Stimulated activated CD4-positive, alpha-beta T cell treated with anti-CD3 and anti-CD28 coated beads, TNF-alpha, amount 100 ng/mL, for 48 hours (primary cell): ENCODE measurements around the gene ALK.

Experiments used
- DNase-seq, 3 donors: peaks; one replicate each; pipeline ENCODE4 v3.0.0-alpha.2; 2020; ENCODE audit warnings: low read depth in 3 of 3

ALK gene

DNA sequence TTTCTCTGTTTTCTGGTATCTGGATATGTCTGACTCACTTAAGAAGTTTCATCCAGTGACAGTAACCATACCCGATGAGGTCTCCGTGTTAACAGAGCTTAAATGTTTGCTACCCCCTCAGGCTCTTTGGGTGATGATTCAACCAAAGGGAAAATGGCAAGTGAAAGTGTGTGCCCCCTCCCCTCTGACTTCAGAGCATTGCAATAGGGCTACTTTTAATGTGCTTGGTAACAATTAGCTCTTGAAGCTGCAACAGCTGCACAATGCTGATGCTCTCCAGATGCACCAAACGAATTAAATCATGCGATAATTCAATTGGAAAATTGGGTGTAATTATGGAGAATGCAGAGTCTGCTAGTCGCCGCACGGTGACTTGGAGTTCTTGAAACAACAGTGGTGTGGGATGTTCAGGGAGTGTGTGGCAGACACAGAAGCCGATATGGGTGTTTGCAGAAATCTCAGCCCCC is 270.7 kb downstream of the ALK start:
- no peak for DNase-seq

DNA sequence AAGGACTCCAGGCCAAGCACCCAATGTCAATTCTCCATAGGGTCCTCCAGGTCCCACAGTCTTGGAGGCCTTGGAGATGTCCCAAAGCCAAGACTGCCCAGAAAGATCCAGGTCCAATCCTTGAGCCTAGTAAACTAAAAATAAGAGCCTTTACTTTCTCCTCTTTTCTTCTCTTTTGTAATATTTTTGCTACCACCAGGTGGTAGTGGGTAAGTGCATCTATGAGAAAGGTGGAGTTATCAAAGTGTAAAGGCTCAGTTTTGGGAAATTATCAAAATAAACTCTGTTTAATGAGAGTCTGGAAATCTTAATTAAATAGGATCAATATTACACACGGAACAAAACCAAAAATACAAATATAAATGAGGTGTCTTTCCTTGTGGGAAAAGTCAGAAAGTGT is 276.4 kb downstream of the ALK start:
- no peak for DNase-seq

DNA sequence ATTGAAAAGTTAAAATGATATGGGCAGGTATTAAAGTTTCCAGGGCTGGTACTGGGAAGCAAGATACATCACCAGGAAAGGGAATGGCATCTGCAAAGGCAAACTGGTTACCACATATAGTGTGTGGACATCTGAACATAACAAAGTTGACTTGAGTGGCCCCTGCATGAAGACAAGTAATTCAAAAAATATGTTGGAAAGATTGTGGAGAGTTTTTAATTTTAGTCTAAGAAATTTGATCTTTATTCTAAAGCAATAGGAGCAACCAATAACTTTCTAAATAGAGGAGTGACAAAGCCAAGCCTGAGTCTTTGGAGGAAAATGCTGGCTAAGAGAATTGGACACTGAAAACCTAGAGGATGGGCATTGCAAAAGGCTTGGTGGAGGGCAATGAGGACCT is 278.2 kb downstream of the ALK start:
- no peak for DNase-seq

DNA sequence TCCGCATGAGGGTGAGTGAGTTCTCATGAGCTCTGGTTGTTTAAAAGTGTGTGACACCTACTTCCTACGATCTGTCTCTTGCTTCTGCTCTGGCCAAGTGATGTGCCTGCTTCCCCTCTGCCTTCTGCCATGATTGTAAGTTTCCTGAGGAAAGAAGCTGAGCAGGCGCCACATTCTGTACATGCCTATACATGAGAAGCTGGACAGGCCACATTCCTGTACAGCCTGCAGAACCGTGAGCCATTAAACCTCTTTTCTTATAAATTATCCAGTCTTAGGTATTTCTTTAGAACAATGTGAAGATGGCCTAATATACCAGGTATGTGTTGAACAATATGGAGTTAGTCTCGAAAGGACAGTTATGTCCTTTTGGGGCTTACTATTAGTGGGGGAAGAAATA is 281.0 kb downstream of the ALK start:
- no peak for DNase-seq

DNA sequence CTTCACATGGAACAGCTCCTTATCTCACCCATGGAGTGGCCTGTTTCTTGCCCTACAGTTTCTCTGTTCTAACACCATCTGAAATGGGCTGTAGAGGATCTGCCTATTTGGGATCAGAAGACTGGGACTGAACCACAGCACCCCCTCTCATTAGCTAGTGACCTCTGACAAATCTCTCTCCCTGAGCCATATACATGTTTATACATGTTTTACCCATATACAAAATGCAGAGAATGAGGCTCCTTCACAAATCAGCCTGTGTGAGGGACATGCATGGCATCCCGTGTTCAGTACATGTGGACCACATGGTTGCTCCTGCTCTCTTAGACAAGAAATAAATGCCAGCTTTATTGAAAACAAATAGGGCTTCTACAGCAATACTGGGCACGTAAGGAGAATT is 282.7 kb downstream of the ALK start:
- no peak for DNase-seq

DNA sequence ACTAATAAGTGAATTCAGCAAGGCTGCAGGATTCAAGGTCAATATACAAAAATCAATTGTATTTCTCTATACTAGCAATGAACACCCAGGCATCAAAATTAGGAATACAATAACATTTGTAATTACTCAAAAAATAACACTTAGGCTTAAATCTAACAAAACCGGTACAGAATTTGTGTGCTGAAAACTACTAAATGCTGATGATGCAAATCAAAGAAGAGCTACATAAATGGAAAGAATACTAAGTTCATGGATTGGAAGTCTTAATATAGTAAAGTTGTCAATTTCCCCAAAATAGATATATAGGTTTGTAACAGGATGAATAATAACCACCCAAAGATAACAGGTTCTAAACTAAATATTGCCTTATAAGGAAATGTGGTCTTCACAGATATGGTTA is 286.5 kb downstream of the ALK start:
- no peak for DNase-seq

DNA sequence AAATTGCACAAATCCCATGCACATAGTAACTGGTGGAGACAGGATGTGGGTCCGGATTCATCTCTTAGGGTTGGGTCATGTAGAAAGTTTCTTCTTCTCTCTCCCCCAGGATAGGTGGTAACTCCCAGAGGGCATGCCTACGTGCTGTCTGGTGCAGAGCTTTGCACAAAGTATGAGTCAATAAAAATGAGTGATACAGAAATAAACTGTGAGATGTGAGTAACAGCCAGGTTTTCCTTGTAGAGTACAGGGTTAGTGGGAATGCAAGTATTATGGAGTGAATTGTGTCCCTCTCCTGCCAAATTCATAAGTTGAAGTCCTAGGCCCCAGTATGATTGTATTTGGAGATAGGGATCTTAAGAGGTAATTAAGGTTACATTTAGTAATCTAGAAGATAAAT is 289.4 kb downstream of the ALK start:
- no peak for DNase-seq

DNA sequence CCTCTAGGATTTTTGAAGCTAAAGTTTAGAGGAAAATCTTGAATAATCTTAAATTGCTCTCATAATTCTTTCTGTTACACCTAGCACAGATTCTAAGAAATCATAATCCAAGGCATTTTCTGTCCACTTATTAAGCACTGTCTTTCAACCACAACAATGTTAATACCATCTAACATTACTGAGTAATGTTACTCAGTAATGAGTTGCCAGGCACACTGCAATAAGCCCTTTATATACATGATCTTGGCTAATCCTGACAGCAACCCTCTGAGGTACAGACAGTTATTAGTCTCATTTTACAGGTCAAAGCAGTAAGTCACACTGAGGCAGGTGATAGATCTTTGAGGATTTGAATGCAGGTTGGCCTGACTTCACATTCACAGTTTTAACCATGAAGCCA is 291.9 kb downstream of the ALK start:
- no peak for DNase-seq

DNA sequence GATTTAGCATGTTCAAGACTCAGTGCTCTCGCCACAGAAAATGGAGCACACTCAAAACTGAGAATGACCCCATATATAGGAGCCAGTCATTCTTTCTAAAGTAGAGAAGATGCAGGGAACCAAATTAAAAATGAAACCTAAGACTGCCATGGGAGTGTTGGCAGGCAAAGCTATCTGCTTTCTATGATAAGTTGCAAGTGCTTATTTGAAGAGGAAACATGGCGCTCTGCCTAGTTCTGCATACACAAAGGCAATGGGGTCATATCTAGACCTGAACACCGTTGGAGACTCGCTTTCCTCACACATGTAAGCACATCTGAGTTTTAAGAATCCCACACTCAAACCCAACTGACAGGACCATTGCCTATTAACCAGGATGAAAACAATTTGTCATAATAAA is 292.5 kb downstream of the ALK start:
- no peak for DNase-seq

DNA sequence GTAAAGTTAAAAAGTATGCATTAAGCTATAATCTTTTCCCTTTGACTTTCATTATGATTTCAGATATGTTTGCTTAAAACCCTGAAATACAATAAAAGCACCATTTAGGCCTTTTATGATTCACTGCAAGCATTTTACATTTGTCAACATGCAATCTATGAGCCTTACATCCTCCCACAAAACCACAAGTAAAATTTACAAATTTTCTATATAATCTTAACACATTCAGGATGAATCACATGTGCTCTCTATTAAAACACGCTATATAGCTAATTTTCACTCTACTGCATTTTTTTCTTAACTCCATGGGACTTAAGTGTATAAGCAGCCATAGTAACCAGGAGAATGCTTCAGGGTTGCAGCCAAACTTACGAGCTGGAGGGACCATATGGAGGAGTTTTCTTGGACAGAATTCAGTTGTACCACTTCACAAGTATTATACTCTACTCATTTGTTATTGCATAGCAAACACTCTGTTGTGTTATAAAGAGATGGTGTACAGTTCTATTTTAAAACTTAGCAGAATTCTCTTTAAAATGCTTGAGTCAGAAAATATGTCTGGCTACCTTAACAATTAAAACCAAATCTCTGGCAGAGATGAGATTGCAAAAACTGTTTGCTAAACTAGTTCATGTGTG is 293.2 kb downstream of the ALK start:
- DNase-seq: no peak

DNA sequence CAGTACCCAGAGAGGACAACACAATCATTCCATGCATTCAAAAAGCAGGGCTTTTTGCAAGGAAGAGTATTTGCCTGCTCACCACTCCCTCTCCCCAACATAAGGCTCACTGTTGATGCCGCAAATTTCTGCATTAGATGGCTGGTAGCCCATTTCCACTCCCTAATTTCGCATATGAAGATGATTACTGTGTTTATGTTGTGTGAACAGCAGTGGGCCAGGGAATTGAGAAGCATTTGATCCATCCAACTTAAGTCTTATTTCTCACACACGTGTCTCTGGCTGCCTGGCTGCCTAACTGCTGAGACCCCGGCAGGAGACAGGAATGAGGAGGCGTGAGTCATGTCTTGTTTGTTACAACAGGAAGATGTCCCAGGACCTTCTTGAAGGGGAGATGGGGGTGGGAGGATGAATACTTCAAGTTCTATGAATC is 294.1 kb downstream of the ALK start:
- DNase-seq: no peak

DNA sequence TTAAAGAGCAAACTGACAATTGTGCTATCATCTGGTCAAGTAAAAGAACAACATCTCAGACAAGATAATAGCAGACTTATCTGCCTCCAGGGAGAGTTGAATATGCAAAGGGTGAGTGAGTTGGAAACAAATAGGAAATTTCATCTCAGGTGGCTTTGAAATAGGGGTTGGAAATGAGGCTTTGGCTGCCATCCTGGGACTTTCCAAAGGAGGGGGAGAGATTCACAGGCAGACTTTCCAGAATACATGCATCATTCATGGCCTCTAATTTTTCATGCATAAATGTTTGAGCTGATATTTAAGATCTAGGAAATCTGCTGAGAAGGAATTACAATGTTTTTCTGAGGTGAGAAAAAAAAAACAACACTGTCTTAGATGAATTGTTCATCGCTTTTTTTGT is 300.5 kb downstream of the ALK start:
- DNase-seq: no peak

DNA sequence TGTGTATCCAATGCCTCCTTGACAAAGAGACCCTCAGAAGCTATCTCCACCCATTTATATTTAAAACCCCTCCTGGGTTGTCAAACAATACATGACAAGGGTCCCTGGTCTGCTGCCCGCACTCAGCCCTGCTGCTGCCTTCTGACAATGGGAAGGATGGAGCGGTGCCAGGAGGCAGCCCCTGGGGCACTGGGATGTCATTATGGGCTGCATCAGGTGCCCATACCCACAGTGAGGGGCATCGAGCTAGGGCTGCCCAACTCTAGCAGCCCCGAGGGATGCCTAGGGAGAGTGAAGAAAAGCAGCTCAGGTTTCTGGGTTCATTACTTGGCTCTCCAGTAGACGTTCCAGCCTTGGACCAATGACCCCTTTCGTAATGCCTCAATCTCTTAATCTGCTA is 301.7 kb downstream of the ALK start:
- no peak for DNase-seq

DNA sequence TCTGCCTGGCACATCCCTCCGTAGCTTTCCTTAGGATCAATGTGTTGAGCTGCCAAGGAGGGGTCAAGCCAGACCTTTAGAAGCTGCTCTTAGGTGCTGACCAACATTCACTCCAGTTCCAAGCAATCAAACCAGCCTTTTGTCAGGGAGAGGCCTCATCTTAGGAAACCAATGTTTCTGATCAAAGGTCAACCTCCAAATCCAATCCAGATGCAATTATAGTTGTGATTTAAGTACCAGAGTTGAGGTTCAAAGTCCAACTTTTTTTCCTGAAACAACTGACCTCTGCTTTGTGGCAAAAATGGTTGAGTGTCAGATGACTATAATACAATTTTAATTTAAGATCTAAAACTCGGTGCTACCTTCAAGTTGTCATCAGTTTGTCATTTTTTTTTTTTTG is 303.4 kb downstream of the ALK start:
- DNase-seq: no peak

DNA sequence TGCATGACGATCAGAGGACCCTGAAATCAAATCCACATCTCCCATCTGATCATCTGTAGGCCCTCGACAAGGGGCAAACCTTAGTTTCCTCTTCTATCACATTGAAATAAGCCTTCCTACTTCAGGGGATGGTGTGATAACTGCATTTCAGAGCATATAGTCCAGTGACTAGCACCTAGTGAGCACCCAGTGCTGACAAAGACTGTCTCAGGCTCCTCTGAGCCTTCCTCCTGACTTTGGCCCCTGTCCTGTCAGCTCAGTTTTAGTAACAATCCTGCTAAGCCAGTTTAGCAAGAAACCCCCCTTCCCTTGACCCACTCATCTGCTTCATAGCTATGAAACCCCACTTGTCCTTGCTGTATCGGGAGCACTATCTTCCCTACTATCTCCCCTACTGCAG is 304.0 kb downstream of the ALK start:
- no peak for DNase-seq

DNA sequence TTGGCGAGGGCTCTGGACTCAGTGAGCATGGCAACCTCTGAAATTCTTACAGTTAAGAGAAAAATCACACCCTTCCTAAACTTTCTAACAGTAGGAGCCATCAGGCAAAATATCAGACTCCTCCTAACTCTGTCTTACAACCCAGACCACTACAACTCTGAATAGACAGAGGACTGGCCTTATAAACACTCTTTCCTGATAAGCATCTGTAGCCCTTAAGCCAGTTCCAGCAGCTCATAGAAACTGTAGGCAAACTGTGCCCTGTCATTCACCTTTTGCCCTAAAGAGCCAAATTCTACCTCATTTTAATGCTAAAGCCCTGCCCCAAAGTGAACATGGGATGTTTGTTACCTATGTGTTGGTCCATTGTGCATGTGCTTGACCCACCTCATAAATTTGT is 304.8 kb downstream of the ALK start:
- no peak for DNase-seq

DNA sequence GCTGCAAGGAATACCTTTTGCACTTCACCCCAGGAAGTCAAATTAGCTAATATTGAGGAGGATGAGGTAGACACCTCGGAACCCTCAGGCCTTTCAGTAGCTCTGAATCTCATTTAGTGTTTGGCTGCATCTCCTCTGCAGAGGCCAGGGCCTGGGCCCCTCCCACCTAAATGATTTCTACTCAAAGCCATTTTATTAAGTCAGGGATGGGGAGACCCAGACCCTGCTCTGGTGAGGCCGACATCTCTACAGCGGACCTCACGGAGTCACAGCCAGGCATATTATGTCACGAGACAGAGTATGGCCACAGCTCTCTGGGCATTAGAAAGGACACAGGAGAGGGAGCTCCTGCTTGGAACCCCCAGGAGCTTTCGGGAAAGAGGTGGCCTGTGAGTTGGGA is 305.5 kb downstream of the ALK start:
- no peak for DNase-seq

DNA sequence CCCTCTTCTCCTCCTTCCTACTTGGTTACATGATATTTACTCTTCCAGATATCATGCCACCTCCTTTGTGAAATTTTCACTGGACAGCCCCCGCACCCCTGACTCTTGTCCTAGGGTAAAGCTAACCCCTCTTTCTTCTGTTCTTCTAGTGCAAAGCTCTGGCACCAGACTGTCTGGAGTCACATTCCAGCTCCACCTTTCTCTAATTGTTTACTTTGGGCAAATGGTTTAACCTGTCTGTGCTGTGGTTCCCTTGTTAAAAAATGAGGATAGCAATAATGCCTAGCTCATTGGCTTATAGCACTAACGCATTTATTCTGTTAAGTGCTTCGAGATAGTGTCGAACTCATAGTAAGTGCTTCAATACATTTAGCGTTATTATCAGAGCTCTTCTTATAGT is 306.2 kb downstream of the ALK start:
- no peak for DNase-seq

DNA sequence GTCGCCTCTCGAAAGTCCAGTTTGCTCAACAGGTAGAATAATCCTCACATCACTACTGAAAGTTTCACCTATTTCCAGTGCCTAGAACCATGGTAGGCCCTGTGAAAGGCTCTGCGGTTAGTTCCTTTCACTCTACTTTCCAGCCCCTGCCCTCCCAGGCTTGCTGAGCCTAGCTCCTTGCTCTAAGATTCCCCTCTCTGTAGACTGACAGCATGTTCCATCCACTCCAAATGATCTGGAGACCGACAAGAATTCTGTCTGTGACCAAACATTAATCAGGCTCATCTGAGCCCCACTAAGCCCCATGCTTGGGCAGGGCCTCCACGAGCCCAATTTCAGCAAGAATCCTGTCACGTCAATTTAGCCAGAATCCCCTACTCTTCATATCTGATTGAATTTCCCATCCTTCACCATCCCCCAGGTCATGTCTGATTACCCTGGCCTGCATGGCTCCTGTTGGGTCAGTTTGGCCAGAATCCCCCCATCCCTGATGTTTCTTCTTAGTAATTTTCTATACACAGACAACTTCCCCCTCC is 307.0 kb downstream of the ALK start:
- no peak for DNase-seq

DNA sequence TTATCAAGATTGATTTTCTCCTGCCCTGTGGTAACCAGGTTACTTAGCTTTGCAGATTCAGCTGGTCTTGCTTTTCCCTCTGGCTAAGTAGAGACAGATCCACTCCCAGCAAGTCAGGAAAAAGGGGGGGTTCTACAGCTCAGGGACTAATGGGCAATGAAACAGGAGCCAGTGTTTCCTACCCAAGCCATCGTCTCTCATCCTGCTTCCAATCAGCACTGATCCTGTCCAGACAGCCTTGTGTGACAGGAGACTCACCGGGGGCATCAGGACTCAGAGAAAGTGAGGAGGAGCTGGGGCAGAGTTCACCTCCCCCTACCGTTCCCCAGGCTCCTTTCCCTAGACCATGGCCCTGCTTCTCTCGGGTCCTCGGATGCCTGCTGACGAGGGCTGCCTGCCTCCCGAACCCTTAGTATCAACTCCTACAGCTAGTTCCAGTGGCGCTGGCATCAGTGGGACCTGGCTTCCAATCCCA is 307.6 kb downstream of the ALK start:
- no peak for DNase-seq

DNA sequence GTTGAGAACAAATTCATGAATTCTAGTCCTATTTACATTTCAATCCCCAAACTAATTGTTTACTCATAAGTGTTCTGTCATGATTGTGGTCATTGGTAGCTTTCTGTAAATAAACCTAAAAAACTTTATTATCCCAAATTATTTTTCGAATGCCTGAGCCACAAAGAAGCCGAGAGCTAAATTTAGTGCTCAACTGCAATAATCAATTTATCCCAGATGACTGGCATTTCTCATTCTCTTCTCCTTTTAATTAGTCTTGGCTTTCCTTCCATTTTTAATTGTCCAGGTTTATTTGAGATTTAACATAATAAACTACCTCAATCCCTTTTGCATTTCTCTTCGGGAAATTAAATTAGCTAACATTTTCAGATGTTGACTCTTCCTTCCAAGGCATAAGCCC is 308.3 kb downstream of the ALK start:
- no peak for DNase-seq

DNA sequence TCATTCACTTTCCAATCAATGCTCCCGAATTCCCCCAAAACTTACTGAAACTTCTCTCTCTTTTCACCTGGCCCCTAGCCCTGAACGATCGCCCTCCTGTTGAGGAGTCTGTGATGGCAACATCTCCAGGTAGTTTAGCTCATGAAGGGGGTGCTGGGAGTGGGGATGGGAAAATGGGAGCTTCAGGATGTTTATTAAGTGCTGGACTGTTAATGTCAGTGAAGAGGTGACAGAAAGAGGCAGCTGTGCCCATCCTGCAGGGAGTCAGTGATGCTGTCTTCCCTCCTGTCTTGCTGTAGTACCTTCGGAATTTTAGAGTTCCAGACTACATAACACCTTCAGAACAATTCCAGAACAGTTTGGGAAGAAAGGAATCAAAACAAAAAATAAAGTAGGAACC is 308.8 kb downstream of the ALK start:
- DNase-seq: no peak

DNA sequence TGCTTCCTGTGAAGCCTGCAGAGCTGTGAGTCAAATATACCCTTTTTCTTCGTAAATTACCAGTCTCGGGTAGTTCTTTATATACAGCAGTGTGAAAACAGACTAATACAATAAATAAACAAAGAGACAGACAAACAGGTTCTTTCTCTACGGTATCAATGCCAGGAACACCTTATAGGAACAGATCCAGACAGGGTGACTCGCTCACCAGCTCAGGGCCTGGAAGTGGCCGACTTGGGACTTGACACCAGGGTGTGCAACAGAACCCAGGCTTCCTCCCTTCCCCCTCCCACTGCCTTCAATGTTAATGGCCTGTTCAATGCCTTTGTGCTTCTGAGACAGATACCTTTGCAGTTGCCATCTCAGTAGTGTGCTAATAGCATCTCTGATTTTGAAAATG is 309.5 kb downstream of the ALK start:
- no peak for DNase-seq

DNA sequence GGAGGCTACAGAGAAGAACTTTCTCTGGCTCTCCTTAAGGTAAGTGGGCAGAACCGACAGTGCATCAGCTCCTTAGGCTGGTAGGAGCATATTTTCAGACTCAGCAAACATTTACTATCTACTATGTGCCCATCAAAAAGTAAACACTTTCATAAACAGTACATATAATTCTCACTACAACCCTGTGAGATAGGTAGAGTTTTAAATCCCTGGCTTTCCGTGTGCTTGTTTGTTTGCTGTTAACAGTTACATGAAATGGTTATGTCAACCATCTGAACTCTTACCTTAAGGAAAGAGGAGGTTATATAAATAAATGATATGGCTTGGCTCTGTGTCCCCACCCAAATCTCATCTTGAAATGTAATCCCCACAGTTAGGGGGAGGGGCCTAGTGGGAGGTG is 310.1 kb downstream of the ALK start:
- DNase-seq: no peak
